HepG2 (cell line): Measurements from ENCODE around the gene RAB34. TPM values are rescaled to one million over a fixed set of nuclear protein-coding genes. Genes with fewer than 3 reads are reported as not detected.

ENCODE experiments used
- CEBPB ChIP-seq: IDR thresholded peaks from 2 replicates; pipeline ENCODE4 v1.6.1; 2011; ENCODE audit warnings: low read depth, low read length, improper control_type of control experiment, borderline replicate concordance
- EEA1 ChIP-seq: sonication (generic); formaldehyde crosslinking; IDR thresholded peaks from 2 replicates; pipeline ENCODE4 v1.5.1; 2020; ENCODE audit warnings: mild to moderate bottlenecking, missing genetic modification reagents, borderline replicate concordance
- ESRRA ChIP-seq: sonication (generic); formaldehyde crosslinking; IDR thresholded peaks from 2 replicates; pipeline ENCODE4 v1.5.1; 2020; ENCODE audit warnings: mild to moderate bottlenecking, low read depth, missing genetic modification reagents
- FOXM1 ChIP-seq: sonication (generic); formaldehyde crosslinking; IDR thresholded peaks from 2 replicates; pipeline ENCODE4 v1.5.0; 2020; ENCODE audit warnings: missing genetic modification reagents
- GATAD1 ChIP-seq: IDR thresholded peaks from 2 replicates; pipeline ENCODE4 v1.6.1; 2016; ENCODE audit warnings: missing genetic modification reagents, missing compliant biosample characterization
- JUNB ChIP-seq: sonication (generic); formaldehyde crosslinking; IDR thresholded peaks from 2 replicates; pipeline ENCODE4 v1.8.0; 2022; ENCODE audit warnings: missing genetic modification reagents, mild to moderate bottlenecking, borderline replicate concordance
- KDM3A ChIP-seq: IDR thresholded peaks from 2 replicates; pipeline ENCODE4 v1.6.1; 2018; ENCODE audit warnings: low read depth, missing compliant biosample characterization
- KMT2A ChIP-seq: sonication (generic); formaldehyde crosslinking; IDR thresholded peaks from 2 replicates; pipeline ENCODE4 v1.4.0; 2020; ENCODE audit warnings: missing genetic modification reagents
- PAXIP1 ChIP-seq: sonication (generic); formaldehyde crosslinking; conservative IDR thresholded peaks from 2 replicates; pipeline ENCODE4 v1.4.0; 2020; ENCODE audit warnings: mild to moderate bottlenecking, missing genetic modification reagents, moderate library complexity
- PHF8 ChIP-seq: sonication (generic); formaldehyde crosslinking; IDR thresholded peaks from 2 replicates; pipeline ENCODE4 v1.5.0; 2020; ENCODE audit warnings: missing genetic modification reagents
- RCOR2 ChIP-seq: IDR thresholded peaks from 2 replicates; pipeline ENCODE4 v1.6.1; 2016; ENCODE audit warnings: missing biosample characterization, missing genetic modification reagents
- RELA ChIP-seq: sonication (generic); formaldehyde crosslinking; IDR thresholded peaks from 2 replicates; pipeline ENCODE4 v1.4.0; 2020; ENCODE audit warnings: missing genetic modification reagents
- SKIL ChIP-seq: sonication (generic); formaldehyde crosslinking; IDR thresholded peaks from 2 replicates; pipeline ENCODE4 v1.8.0; 2022; ENCODE audit warnings: missing genetic modification reagents, mild to moderate bottlenecking, moderate library complexity, borderline replicate concordance
- ZIK1 ChIP-seq: sonication (generic); formaldehyde crosslinking; IDR thresholded peaks from 2 replicates; pipeline ENCODE4 v1.5.0; 2020; ENCODE audit warnings: mild to moderate bottlenecking, low read depth, missing genetic modification reagents, borderline replicate concordance
- ZNF792 ChIP-seq: IDR thresholded peaks from 2 replicates; pipeline ENCODE4 v1.6.1; 2016
- ZSCAN5A ChIP-seq: sonication (generic); formaldehyde crosslinking; IDR thresholded peaks from 2 replicates; pipeline ENCODE4 v1.8.0; 2022; ENCODE audit warnings: mild to moderate bottlenecking, missing genetic modification reagents, borderline replicate concordance
- polyA plus RNA-seq, 8 experiments: library from polyadenylated mRNA; depleted of rRNA in 3 of 8; stranded (reverse) in 7 of 8; unstranded in 1 of 8; fragments of >200 nt; fragmentation: Illumina TruSeq in 4 of 8; extraction: Trizol in 4 of 8; gene quantifications; 2 replicates each; pipeline versions ENCODE4 v1.2.1 to v1.2.3, GENCODE V29; 2011 to 2016; ENCODE audit warnings: low read depth in 4 of 8, missing spikeins in 1 of 8, mixed read lengths in 1 of 8; ENCODE audit not compliant: insufficient read depth in 1 of 8
- total RNA-seq, 5 experiments: library from RNA; depleted of rRNA; stranded (reverse); fragments of >200 nt; fragmentation: Illumina TruSeq; extraction: Trizol; gene quantifications; 2 replicates each; pipeline ENCODE4 v1.2.3, GENCODE V29; 2016; ENCODE audit warnings: low read depth in 1 of 5
- TF ChIP-seq, protein P1 (sequence below): sonication (generic); formaldehyde crosslinking; IDR thresholded peaks from 2 replicates; pipeline ENCODE4 v1.4.0; 2020; ENCODE audit warnings: low read depth, mild to moderate bottlenecking, missing genetic modification reagents
- TF ChIP-seq, protein P2 (sequence below): sonication (generic); formaldehyde crosslinking; IDR thresholded peaks from 2 replicates; pipeline ENCODE4 v1.4.0; 2020; ENCODE audit warnings: low read depth, mild to moderate bottlenecking, missing genetic modification reagents

The RAB34 gene
- total and polyA plus RNA-seq, 2 of the 13 experiments (the other 11 are each of a cell fraction or from before 2014, with no cell fraction given): 0.49 TPM; not detected in 1

DNA sequence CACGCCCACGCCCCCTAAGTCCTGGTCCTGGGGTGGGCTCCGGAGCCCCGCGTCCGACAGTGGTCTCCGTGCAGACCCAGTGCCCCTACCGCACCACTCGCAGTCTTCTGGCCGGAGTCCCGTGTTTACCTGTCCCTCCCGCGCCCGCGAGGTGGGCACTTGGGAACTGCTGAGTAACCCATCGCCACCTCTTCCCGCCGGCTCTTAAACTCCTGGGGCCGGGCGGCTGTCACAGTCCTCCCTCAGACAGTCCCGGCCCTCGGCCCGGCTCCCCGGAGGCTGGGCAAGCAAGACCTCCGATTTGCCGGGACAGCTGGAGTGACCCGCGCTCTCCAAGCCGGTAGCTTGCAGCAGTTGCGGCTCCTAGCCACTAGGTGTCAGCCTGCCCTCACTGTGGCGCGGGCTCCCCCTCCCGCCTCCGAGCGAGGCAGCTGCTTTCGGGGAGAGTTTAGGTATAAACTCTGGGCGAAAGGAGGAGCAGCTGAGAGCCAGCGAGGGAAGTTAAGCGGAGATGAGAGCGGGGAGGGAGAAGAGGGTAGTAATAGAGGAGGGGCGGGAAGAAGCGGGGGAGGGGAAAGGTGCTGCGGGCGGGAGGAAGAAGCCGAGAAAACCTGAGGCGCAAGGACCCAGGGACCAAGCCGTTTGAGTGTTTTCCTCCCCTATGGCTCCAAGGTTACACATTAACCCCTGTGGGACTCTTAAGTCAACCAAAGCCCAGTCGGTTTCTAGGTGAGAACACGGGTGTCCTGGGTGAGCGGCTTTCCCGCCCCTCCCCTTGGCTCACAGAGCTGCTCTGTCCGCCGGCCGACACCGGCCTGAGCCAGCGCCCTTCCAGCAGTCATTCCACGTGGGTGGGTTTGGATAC is 9.2 kb upstream of the RAB34 start (continued):
- TF ChIP-seq FOXM1 (CRISPR knock-in tag) (no peak), RELA (CRISPR knock-in tag) (0 out of 2 replicates have a peak, but pooled peaks have one; percentile 37), KMT2A (no peak), ESRRA (peak; percentile 36; the same call in 1 of the 2 replicates), PAXIP1 (CRISPR knock-in tag) (peak; percentile 53), PHF8 (CRISPR knock-in tag) (no peak; the same call in 1 of the 2 replicates), SKIL (CRISPR knock-in tag) (no peak), GATAD1 (CRISPR knock-in tag) (peak; percentile 77; the same call in 1 of the 2 replicates), ZSCAN5A (no peak), JUNB (CRISPR knock-in tag) (no peak), RCOR2 (no peak), ZIK1 (CRISPR knock-in tag) (no peak), ZNF792 (CRISPR knock-in tag) (peak; percentile 28; the same call in 1 of the 2 replicates), EEA1 (no peak), KDM3A (peak; percentile 99), CEBPB (no peak)
- TF ChIP-seq, protein P1, sequence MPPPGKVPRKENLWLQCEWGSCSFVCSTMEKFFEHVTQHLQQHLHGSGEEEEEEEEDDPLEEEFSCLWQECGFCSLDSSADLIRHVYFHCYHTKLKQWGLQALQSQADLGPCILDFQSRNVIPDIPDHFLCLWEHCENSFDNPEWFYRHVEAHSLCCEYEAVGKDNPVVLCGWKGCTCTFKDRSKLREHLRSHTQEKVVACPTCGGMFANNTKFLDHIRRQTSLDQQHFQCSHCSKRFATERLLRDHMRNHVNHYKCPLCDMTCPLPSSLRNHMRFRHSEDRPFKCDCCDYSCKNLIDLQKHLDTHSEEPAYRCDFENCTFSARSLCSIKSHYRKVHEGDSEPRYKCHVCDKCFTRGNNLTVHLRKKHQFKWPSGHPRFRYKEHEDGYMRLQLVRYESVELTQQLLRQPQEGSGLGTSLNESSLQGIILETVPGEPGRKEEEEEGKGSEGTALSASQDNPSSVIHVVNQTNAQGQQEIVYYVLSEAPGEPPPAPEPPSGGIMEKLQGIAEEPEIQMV (CRISPR knock-in tag): peak; percentile 55; the same call in 1 of the 2 replicates
- TF ChIP-seq, protein P2, sequence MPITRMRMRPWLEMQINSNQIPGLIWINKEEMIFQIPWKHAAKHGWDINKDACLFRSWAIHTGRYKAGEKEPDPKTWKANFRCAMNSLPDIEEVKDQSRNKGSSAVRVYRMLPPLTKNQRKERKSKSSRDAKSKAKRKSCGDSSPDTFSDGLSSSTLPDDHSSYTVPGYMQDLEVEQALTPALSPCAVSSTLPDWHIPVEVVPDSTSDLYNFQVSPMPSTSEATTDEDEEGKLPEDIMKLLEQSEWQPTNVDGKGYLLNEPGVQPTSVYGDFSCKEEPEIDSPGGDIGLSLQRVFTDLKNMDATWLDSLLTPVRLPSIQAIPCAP (CRISPR knock-in tag): 0 out of 2 replicates have a peak, but pooled peaks have one; percentile 21
